SK-N-SH (cell line): ENCODE results near the gene ALPL. TPM values are rescaled to one million over a fixed set of nuclear protein-coding genes. Genes with fewer than 3 reads are reported as not detected.

Experiments used
- CTCF ChIA-PET: fragments of 300-600, 350-600 bp; formaldehyde crosslinking; extraction: SDS; loops from one replicate; lab custom pipeline; 2021; lab: Yijun Ruan, JAX
- POLR2A ChIA-PET: fragments of 350-600 bp; sonication (Branson Sonifier 250); formaldehyde crosslinking; extraction: SDS; loops from one replicate; lab custom pipeline; 2020; ENCODE audit warnings: antibody characterized with exemption, inconsistent platforms; lab: Yijun Ruan, JAX
- DNase-seq: peaks from one replicate; pipeline ENCODE4 v3.0.0; 2012
- H2AFZ ChIP-seq: fragments of 200-600 bp; sonication (generic); 2 replicates; pipeline ENCODE4 v1.8.1; 2016; ENCODE audit warnings: antibody characterized with exemption, mild to moderate bottlenecking, low read depth
- H3F3A ChIP-seq: fragments of 200-600 bp; sonication (generic); replicated peaks from 2 replicates; pipeline ENCODE3; 2016; ENCODE audit warnings: antibody characterized with exemption, mild to moderate bottlenecking; ENCODE audit not compliant: insufficient read depth
- H3K27ac ChIP-seq, 2 experiments: fragments of 200-500 bp in 1 of 2; fragments of 200-600 bp in 1 of 2; sonication (Bioruptor generic) in 1 of 2; sonication (generic), shearing (Covaris generic) in 1 of 2; 2 replicates each; pipeline versions ENCODE4 v1.5.1 to v1.6.1; 2014 to 2016; ENCODE audit warnings: low read depth in 2 of 2, inconsistent platforms in 1 of 2, low read length in 1 of 2, mild to moderate bottlenecking in 1 of 2, mixed read lengths in 1 of 2
- H3K27me3 ChIP-seq: fragments of 200-600 bp; sonication (generic), shearing (Covaris generic); 2 replicates; pipeline ENCODE4 v1.6.1; 2016; ENCODE audit warnings: mixed run types; ENCODE audit not compliant: insufficient read depth
- H3K36me3 ChIP-seq, 2 experiments: fragments of 200-500 bp in 1 of 2; fragments of 200-600 bp in 1 of 2; sonication (Bioruptor generic) in 1 of 2; sonication (generic) in 1 of 2; replicated peaks in 1 of 2; 2 replicates each; pipeline versions ENCODE3 to v1.5.1; 2014 to 2016; ENCODE audit warnings: low read length in 1 of 2, mild to moderate bottlenecking in 1 of 2; ENCODE audit not compliant: insufficient read depth in 2 of 2, control insufficient read depth in 1 of 2
- H3K4me1 ChIP-seq, 2 experiments: fragments of 200-500 bp in 1 of 2; fragments of 200-600 bp in 1 of 2; sonication (Bioruptor generic) in 1 of 2; sonication (generic), shearing (Covaris generic) in 1 of 2; 2 replicates each; pipeline versions ENCODE4 v1.5.1 to v1.6.1; 2014 to 2016; ENCODE audit warnings: low read depth in 1 of 2, low read length in 1 of 2, mixed run types in 1 of 2; ENCODE audit not compliant: insufficient read depth in 2 of 2, control insufficient read depth in 1 of 2
- H3K4me2 ChIP-seq: fragments of 200-600 bp; sonication (generic), shearing (Covaris generic); 2 replicates; pipeline ENCODE4 v1.6.1; 2017; ENCODE audit warnings: mixed run types
- H3K4me3 ChIP-seq, 2 experiments: fragments of 200-500 bp in 1 of 2; fragments of 200-600 bp in 1 of 2; sonication (Bioruptor generic) in 1 of 2; sonication (generic), shearing (Covaris generic) in 1 of 2; 2 replicates each; pipeline versions ENCODE4 v1.5.1 to v1.8.1; 2014 to 2016; ENCODE audit warnings: low read depth in 2 of 2, inconsistent platforms in 1 of 2, low read length in 1 of 2, mild to moderate bottlenecking in 1 of 2, mixed read lengths in 1 of 2, moderate library complexity in 1 of 2
- H3K79me2 ChIP-seq: fragments of 200-600 bp; sonication (generic); 2 replicates; pipeline ENCODE4 v1.8.1; 2017; ENCODE audit warnings: mild to moderate bottlenecking; ENCODE audit not compliant: insufficient read depth
- H3K9ac ChIP-seq: fragments of 200-600 bp; sonication (generic); 2 replicates; pipeline ENCODE4 v1.6.1; 2017; ENCODE audit warnings: mixed run types
- H3K9me2 ChIP-seq: fragments of 200-600 bp; sonication (generic); 2 replicates; pipeline ENCODE4 v1.6.1; 2017; ENCODE audit warnings: mixed run types
- H3K9me3 ChIP-seq: fragments of 200-600 bp; sonication (generic); 2 replicates; pipeline ENCODE4 v1.6.1; 2017; ENCODE audit warnings: mixed run types, mild to moderate bottlenecking, moderate library complexity
- H4K20me1 ChIP-seq: fragments of 200-600 bp; sonication (generic); 2 replicates; pipeline ENCODE4 v1.6.1; 2017; ENCODE audit warnings: mild to moderate bottlenecking, mixed run types; ENCODE audit not compliant: insufficient read depth
- CTCF ChIP-seq: fragments of 200-600 bp; sonication (generic); IDR thresholded peaks from 2 replicates; pipeline ENCODE4 v1.6.1; 2017; ENCODE audit warnings: antibody characterized with exemption, mild to moderate bottlenecking, moderate library complexity
- FOSL2 ChIP-seq: IDR thresholded peaks from 2 replicates; pipeline ENCODE4 v1.4.0; 2012; ENCODE audit warnings: low read depth, mild to moderate bottlenecking, moderate library complexity, borderline replicate concordance
- GABPA ChIP-seq: IDR thresholded peaks from 2 replicates; pipeline ENCODE4 v1.4.0; 2012; ENCODE audit warnings: low read depth, mild to moderate bottlenecking
- JUND ChIP-seq: IDR thresholded peaks from 2 replicates; pipeline ENCODE4 v1.4.0; 2012
- NFIC ChIP-seq: IDR thresholded peaks from 2 replicates; pipeline ENCODE4 v1.4.0; 2012; ENCODE audit warnings: borderline replicate concordance
- SIN3A ChIP-seq: IDR thresholded peaks from 2 replicates; pipeline ENCODE4 v1.6.1; 2012; ENCODE audit warnings: low read depth, mild to moderate bottlenecking, low read length, moderate library complexity, borderline replicate concordance
- SMC3 ChIP-seq: IDR thresholded peaks from 2 replicates; pipeline ENCODE4 v1.6.1; 2012; ENCODE audit warnings: low read depth, low read length, improper control_type of control experiment
- TAF1 ChIP-seq: IDR thresholded peaks from 2 replicates; pipeline ENCODE4 v1.6.1; 2012; ENCODE audit warnings: low read depth, mild to moderate bottlenecking, low read length, moderate library complexity, borderline replicate concordance
- TCF12 ChIP-seq: IDR thresholded peaks from 2 replicates; pipeline ENCODE4 v1.4.0; 2012
- TEAD4 ChIP-seq: IDR thresholded peaks from 2 replicates; pipeline ENCODE4 v1.4.0; 2012; ENCODE audit warnings: mild to moderate bottlenecking, borderline replicate concordance; ENCODE audit not compliant: insufficient read depth
- WGBS: methylation state at CpG from one replicate; pipeline ENCODE4 v1.1.6; 2017; ENCODE audit warnings: low lambda C conversion rate; 5-methylcytosine and 5-hydroxymethylcytosine counted together
- polyA plus RNA-seq, 3 experiments: library from polyadenylated mRNA; depleted of rRNA; stranded (reverse); fragments of >200 nt; gene quantifications; 2 replicates each; pipeline ENCODE4 v1.2.3, GENCODE V29; 2012
- TF ChIP-seq, protein P1 (sequence below): IDR thresholded peaks from 2 replicates; pipeline ENCODE4; 2012

The ALPL gene
- polyA plus RNA-seq, 1 of the 3 experiments (the other 2 are of a cell fraction): 0.69 TPM

- no peak for TF ChIP-seq CTCF
- TF ChIP-seq GABPA: no peak
Observed at GRCh38 chr1:21550866-21551475, 41.7 kb downstream of the ALPL start (continued).

DNA sequence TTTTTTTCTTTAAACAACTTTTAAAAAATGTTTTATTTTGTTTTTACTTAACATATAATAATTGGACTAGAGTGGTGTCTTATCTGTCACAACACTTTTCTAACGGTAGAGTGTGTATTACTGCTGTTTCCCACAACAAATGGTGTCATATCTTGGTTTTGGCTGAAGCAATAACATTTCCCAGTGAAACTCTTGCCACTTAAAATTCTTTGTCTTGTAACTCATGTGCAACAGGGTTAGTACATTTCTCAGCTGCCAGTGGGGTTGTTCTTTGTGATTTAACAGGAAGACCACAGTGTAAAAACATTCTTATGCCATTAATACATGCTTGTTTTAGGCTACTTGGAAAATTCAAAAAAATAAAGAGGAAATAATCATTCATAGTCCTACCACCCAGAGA, 43.5 kb downstream of the ALPL start:
- no peak overlapping the region for H3K4me3 ChIP-seq
- H3K9ac ChIP-seq: no peak overlapping the region; the same call in 1 of the 2 replicates
- no peak overlapping the region for H2AFZ ChIP-seq
- no peak for DNase-seq
- ChIA-PET CTCF (interaction anchor here (1.1 to 1.7 kb wide), 3 partner anchors 18 to 184 kb away, joined by 3 to 5 read pairs (median 4); no protein-coding TSS in a partner anchor), POLR2A (no interaction called here)
- H3F3A ChIP-seq: no peaks in the 10 kb centered on the region
- 18% methylated on average over 1 of the region's 1 CpG for WGBS
- H3K4me2 ChIP-seq: no peak overlapping the region
- H3K36me3 ChIP-seq: no peaks in the 10 kb centered on the region
- no peaks in the 10 kb centered on the region for H3K27me3 ChIP-seq
- no peaks in the 10 kb centered on the region for H3K9me3 ChIP-seq
- H3K4me1 ChIP-seq: peaks cover 0 to 8% of the 10 kb centered on the region in 2 experiments; a peak in 2 of 4 replicates
- H3K27ac ChIP-seq: peak overlapping the region in 1 of 2 experiments; percentile 66; a peak in 2 of 4 replicates
- no peaks in the 10 kb centered on the region for H3K79me2 ChIP-seq
- H4K20me1 ChIP-seq: no peaks in the 10 kb centered on the region
- no peaks in the 10 kb centered on the region for H3K9me2 ChIP-seq
- no peak for TF ChIP-seq TAF1
- TF ChIP-seq NFIC: peak; percentile 33; the same call in 1 of the 2 replicates
- peak; percentile 42 for TF ChIP-seq JUND
- TF ChIP-seq TCF12: peak; percentile 69; the same call in 1 of the 2 replicates
- TF ChIP-seq, protein P1, sequence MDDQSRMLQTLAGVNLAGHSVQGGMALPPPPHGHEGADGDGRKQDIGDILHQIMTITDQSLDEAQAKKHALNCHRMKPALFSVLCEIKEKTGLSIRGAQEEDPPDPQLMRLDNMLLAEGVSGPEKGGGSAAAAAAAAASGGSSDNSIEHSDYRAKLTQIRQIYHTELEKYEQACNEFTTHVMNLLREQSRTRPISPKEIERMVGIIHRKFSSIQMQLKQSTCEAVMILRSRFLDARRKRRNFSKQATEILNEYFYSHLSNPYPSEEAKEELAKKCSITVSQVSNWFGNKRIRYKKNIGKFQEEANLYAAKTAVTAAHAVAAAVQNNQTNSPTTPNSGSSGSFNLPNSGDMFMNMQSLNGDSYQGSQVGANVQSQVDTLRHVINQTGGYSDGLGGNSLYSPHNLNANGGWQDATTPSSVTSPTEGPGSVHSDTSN: peak; percentile 63
- TF ChIP-seq SIN3A: no peak
- no peak for TF ChIP-seq TEAD4

DNA sequence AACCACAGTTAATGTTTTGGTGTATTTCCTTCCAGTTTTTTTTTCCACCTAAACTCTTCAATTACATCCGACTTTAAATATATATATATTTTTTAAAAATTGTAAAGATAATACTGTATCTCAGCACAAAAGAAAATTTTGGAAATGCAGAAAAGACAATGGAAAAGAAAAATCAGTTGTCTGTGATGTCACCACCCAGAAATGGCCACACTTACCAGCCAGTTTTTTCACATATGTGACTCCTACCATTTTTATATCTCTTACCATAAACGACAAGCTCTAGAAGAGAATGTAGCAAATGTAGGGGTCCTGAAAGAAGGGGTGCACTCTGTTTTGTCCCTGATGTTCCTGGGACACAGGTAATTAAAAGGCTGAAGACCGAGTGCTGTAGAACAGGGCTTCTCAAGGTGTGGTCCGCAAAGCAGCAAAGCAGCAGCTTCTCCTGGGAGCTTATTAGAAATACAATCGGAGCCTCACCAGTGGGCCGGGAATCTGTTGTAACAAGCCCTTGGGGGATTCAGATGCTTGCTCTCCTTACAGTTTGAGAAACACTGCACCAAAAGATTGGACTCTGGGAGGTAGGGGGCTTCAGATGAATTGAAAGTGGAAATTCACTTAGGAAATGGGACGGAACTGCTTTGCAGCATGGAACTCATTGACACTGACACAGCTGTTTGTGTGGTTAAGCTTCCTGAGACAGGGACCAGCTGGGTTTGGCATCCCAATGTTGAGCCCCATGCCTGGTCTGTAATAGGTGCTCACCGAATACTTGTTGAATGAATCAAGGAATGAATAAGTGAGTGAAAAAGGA, 44.1 kb downstream of the ALPL start:
- Histone ChIP-seq H3K36me3 (no peaks in the 10 kb centered on the region), H3K27me3 (no peaks in the 10 kb centered on the region)
- TF ChIP-seq CTCF (no peak), TCF12 (peak; percentile 75), SMC3 (no peak), FOSL2 (peak; percentile 41; the same call in 1 of the 2 replicates)
- TF ChIP-seq, all 33 proteins: peak for 2
- Histone ChIP-seq H3K9me2 (no peaks in the 10 kb centered on the region), H2AFZ (no peak overlapping the region), H3K79me2 (no peaks in the 10 kb centered on the region), H3K4me3 (no peak overlapping the region), H3K4me2 (peak overlapping the region; percentile 42), H3F3A (no peaks in the 10 kb centered on the region), H3K9ac (peak overlapping the region; percentile 47; the same call in 1 of the 2 replicates), H4K20me1 (no peaks in the 10 kb centered on the region), H3K9me3 (no peaks in the 10 kb centered on the region), H3K4me1 (peaks cover 0 to 8% of the 10 kb centered on the region in 2 experiments; a peak in 2 of 4 replicates), H3K27ac (peak overlapping the region in 1 of 2 experiments; percentile 66; a peak in 2 of 4 replicates)
- ChIA-PET POLR2A (no interaction called here), CTCF (interaction anchor here (1.1 to 1.7 kb wide), 2 partner anchors 18 to 20 kb away, joined by 3 to 5 read pairs; no protein-coding TSS in a partner anchor)
- no peak for DNase-seq
- WGBS: 71% methylated on average over 8 of the region's 8 CpGs
